Epithelial cell of proximal tubule (primary cell): ENCODE measurements around the gene LRRC55. TPM values are rescaled to one million over a fixed set of nuclear protein-coding genes. Genes with fewer than 3 reads are reported as not detected.

Experiments
- DNase-seq: peaks from one replicate; pipeline ENCODE4 v3.0.0-alpha.2; 2011; ENCODE audit warnings: low read depth
- H3K4me3 ChIP-seq: 2 replicates; pipeline ENCODE4 v1.5.1; 2011; ENCODE audit warnings: low read depth, mild to moderate bottlenecking, low read length
- CTCF ChIP-seq: conservative IDR thresholded peaks from 2 replicates; pipeline ENCODE4 v1.5.1; 2012; ENCODE audit warnings: low read depth, mild to moderate bottlenecking, low read length
- total RNA-seq: library from RNA; depleted of rRNA; stranded (reverse); fragments of >200 nt; gene quantifications from 2 replicates; pipeline ENCODE4 v1.2.3, GENCODE V29; 2015

The LRRC55 gene
- total RNA-seq, 1 donor from 2014 or later: not detected

DNA sequence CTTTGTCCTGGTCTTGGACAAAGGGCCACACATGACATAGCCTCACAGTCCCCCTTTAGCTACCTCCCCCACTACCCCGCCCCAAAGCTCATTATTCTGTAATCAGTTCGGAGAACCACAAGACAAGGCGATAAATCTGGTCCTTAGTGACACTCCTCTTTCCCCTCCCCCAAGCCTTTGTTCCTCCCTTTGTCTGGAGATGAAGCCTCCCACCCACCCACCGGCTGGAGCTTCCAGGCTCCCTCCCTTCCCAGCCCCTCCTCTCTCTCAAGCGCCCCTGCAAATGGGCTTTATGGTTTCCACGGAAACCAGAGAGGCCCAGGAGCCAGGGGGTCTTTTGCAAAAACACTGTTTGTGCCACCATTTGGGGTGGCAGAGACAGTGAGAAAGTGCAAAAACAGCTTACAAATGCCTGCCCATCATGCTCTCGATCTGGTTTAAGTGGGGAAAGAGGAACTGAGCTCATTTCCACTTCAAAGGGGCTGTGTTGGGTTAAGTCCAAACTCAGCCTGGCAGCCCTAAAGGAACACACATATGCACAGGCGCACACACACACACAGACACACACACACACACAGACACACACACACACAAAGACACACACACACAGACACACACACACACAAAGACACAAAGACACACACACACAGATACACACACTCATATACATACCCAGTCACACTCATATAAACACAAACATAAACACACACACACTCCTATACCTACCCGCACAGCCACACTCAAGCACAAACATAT is 31.8 kb downstream of the LRRC55 start:
- no peak for DNase-seq
- no peak overlapping the region for H3K4me3 ChIP-seq
- no peak for TF ChIP-seq CTCF

GRCh38 chr11:57214098-57214417 is 32.3 kb downstream of the LRRC55 start:
- no peak for DNase-seq
- no peak overlapping the region for H3K4me3 ChIP-seq
- TF ChIP-seq CTCF: no peak

DNA sequence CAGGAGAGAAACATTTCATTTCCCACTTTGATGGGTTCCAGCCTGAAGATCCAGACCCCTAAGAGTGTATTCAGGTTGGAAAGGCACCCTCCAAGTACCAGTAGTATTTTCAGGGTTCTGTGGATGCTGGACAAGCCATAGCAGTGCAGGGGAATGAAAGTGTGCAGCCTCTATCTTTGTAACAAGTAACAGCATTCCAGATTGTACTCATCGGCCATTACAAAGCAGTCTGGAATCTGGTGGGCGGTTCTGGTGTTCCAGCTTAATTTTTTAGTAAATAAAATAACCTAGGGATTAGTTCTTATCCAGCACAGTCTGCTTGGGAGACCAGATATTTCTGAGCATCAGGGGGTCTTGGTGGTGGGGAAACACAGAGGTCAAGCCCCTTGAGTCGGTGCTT is 32.7 kb downstream of the LRRC55 start:
- TF ChIP-seq CTCF: no peak
- DNase-seq: peak; percentile 30
- H3K4me3 ChIP-seq: no peak overlapping the region

GRCh38 chr11:57216463-57216862 is 34.7 kb downstream of the LRRC55 start:
- TF ChIP-seq CTCF: no peak
- DNase-seq: no peak
- no peak overlapping the region for H3K4me3 ChIP-seq

GRCh38 chr11:57217053-57217452 is 35.3 kb downstream of the LRRC55 start:
- TF ChIP-seq CTCF: no peak
- DNase-seq: no peak
- no peak overlapping the region for H3K4me3 ChIP-seq

DNA sequence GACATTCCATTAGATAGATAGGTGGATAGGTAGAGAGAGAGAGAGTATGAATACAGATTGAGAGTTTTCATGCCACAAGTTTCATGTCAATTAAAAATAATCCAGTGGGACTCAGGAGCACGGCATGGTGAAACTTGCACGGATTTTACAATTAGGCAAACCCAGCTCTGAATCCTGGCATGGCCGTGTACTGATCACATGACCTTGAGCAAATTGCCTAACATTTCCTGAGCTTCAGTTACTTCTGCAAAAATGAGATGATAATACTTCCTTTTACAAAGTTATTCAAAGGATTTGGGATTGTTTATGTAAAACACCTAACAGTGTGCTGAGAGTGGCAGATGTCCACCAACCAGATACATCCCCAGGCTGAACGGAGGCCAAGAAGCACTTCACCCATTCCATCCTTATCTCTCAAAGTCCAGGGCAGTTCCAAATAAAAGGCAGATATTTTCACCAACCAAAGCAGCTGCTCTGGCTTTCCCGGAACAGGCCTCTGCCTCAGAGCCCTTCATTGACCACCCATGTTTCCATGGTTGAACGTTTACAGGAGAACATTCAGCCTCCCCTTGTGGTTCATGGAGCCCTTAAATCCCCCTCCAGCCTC is 37.4 kb downstream of the LRRC55 start:
- no peak for DNase-seq
- no peak overlapping the region for H3K4me3 ChIP-seq
- TF ChIP-seq CTCF: no peak

- TF ChIP-seq CTCF: no peak
- DNase-seq: no peak
- H3K4me3 ChIP-seq: no peak overlapping the region
Measured at GRCh38 chr11:57222239-57222638, 40.5 kb downstream of the LRRC55 start.
